GM18858 (cell line): ENCODE measurements around the gene SH3BP2.

Experiments
- ATAC-seq: cut with Tn5 transposase; IDR thresholded peaks from one replicate; pipeline ENCODE4 v1.9.1; 2021; ENCODE audit not compliant: unreplicated experiment

SH3BP2 gene

DNA sequence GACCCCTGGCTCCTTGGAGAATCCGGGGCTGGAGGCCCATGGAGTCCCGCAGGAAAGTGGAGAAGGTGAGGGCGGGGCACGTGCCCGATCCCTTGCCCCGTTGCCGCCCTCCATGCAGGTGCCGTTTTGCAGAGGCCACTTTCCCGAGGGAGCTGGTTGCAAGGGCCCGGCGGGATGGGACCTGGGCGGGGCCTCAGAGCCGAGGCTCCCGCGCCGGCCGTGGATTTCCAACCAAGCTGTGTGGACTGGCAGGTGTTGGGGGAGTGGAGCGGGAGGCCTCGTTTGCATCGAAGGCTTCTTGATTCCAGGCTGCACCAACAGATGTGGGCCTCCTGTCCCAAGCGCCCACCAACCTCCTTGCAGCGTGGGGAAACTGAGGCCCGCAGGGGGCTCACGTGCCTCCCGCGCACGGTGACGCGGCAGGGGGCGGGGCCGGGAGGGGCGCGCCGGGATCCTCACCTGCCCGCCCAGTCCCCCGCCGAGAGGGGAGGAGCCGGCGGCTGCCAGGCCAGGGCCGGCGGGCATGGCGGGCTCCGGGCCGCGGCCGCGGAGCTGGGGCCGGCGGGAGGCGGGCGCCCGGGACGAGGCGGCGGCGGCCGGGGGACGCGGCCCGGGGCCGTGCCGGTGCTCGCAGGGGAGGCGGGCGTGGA, 24.9 kb downstream of the SH3BP2 start:
- no peak for ATAC-seq

DNA sequence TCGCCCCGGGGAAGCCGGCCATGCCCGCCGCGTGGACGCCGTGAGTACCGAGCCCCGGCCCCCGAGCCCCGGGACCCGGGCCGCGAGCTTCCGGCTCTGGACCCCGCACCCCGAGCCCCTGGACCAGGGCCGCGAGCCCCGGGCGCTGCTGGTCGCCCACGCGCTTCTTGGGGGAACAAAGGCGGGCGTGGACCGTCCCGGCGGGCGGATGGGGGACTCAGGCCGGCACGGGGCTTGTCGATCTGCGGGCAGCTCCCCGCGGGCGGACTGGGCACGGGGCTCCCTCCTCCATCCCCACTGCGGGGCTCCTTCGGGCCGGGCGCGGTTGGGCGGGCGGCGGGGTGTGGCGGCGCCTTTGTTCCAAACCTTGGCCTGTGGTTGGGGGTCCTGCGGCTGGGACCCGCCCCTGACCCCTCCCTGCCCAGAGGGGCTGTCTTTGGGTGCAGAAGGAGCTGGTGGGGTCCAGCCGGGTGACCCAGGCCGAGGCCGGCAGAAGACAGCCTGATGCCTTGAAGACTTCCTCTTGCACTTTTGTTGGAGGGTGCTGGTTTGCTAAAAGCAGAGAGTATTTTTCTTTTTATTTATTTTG, 25.6 kb downstream of the SH3BP2 start:
- ATAC-seq, result no peak

DNA sequence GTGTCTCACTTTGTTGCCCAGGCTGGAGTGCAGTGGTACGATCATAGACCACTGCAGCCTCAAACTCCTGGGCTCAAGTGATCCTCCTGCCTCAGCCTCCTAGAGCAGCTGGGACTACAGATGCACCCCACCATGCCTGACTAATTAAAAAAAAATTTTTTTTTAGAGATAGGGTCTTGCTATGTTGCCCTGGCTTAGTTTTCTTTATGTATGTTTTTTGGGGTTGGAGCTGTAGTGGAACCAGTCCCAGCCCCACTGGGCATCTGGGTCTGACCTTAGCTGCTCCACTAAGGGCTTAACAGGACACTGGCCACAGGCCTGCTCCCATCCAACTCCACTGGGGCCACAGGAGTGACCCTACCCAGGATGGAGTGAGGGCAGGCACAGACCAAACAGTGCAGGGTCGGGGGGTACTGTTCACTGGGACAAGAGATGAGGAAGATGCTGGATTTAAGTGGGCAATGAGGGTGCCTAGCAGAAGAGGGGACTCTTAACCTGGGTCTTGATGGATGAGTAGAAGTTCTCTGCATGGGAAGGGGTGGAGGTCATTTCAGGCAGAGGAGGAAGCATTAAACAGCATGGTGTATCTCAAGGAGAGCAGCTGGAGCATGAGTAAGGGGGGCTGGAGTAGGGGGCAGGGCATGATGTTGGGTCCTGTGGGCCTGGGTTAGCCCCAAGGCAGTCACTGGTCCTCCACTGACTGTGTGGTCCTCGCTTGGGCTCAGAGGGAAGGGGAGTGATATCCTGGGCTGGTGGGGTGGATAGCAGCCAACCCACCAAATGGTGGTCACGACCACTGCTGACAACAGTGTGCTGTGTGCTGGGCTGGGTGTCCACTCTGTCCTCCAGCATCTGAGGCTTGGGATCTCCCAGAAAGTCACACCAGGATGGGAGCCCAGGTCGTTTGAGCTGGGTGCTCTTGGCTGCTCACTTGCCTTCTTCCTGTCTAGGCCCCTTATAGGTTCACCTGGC, 26.6 kb downstream of the SH3BP2 start:
- no peak for ATAC-seq

DNA sequence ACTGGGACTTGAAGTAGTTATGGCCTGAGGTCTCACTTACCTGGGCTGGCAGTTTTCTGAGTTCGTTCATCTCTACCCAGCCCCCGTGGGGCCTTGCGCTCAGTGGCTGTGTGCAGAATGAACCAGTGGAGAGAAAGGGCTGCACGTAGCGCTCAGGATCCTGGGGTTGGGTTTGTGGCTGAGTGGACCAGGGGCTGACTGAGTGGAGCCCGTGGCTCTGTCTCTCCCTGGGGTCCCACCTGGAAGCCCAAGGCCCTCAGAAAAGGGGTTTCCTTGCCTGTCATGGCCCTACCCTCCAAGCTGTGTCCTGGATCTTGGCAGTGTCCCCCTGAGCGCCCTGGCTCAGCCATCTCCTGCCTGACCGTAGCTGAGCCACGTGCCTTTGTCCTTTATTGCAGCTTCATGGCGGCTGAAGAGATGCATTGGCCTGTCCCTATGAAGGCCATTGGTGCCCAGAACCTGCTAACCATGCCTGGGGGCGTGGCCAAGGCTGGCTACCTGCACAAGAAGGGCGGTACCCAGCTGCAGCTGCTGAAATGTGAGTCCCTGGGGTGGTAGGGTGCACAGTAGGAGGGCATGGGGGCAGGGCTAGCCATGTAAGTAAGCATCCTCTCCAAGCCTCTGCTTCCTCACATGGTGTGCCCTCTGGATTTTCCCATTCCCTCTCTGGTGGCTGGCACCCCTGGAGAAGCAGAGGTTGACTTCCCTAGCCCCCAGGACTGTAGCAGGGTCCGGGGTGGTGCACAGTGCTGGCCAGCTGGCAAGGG, 27.5 kb downstream of the SH3BP2 start:
- no peak for ATAC-seq

DNA sequence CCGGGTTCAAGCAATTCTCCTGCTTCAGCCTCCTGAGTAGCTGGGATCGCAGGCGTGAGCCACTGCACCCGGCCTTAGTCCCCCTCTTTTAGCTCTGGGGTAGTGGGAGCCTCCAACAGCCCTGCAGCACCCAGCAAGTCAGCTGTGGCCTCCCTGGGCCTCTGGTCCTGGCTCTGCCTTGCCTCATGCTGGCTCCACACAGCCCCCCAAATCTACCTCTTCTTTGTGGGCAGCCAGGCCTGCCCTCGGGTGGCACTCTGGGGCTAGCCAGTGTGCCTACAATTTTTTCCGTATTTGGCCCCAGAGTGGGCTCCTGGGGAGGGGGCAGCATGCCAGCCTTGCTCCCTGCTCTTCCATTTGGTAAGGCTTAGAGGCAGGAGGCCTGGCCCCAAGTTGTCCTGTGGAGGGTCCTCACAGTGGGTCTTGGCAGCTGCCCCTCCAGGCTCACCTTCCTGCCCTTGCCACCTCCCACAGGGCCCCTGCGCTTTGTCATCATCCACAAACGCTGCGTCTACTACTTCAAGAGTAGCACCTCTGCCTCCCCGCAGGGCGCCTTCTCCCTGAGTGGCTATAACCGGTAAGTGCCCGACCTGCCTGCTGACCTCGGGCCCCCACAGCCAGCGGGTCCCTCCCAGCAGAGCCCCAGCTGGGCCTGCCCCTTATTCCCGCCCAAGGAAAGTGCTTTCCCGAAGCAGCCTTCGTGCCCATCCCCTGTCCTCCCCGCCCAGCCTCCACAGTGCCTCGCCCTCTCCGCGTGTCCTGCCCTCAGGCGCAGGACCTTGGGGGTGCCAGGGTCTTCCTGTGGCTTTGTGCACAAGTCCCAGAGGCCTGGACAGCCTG, 29.8 kb downstream of the SH3BP2 start:
- ATAC-seq, result no peak

DNA sequence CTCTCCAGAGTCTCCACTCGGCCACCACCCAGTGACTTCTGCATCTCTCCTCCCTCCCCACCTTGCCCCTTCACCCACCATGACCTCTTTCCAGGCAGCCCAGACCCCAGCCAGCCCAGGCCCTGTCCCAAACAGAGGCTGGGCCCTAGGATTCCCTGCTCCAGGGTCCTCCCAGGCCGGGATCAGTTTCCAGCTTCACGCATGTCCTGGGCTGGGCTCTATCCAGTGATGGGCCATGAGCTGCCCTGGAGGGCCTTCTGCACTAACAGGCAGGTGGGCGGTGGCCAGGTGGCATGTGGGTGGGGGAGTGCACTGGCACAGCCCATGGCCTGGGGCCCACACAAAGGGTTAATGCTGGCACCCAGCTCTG, 30.4 kb downstream of the SH3BP2 start:
- ATAC-seq, result no peak

DNA sequence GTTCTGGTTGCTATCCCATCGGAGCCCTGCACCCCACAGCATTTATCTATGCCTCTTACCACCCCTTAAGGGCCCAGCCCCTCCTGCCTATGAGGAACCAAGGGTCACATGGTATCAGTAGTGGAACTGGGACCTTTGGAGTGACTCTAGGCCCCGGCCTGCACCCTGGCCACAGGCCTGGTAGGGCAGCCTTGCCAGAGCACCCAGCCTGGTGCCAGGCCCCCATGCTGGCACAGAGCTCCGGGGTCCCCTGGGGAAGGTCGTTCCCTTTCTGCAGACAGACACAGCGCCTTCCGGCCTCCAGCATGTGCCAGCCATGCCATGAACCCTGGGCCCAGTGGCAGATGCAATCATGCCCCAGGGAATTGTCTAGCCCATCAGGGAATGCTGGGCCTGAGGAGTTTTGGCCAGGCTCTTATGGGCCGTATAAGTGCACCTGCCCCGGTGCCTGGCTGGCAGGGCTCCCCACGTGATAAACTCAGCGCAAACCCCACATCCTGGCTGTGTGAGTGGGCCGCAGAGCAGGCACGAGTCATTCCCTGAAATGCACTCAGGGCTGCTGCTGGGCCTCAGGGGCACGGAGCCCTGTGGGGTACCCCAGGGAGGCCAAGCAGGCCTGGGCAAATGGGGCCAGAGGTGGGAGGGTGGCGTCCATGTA, 30.9 kb downstream of the SH3BP2 start:
- no peak for ATAC-seq

DNA sequence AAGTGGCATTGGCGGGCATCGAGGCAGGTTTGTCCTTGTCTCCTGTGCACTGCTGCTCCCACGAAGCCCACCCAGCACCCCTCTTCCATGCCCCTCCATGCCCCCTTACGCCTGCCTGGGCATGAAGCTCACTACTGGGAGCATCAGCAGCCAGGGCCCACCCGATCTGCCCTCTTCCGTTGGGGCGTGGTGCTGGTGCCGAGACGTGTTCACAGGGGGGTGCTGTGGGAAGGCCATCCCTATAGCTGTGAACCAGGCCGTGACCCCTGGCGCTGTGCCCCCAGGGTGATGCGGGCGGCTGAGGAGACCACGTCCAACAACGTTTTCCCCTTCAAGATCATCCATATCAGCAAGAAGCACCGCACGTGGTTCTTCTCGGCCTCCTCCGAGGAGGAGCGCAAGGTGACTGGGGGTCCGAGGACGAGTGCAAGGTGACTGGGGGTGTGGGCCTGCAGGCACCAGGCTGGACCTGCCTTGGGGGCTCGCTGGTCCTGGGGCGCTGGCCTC, 31.5 kb downstream of the SH3BP2 start:
- ATAC-seq, result no peak

DNA sequence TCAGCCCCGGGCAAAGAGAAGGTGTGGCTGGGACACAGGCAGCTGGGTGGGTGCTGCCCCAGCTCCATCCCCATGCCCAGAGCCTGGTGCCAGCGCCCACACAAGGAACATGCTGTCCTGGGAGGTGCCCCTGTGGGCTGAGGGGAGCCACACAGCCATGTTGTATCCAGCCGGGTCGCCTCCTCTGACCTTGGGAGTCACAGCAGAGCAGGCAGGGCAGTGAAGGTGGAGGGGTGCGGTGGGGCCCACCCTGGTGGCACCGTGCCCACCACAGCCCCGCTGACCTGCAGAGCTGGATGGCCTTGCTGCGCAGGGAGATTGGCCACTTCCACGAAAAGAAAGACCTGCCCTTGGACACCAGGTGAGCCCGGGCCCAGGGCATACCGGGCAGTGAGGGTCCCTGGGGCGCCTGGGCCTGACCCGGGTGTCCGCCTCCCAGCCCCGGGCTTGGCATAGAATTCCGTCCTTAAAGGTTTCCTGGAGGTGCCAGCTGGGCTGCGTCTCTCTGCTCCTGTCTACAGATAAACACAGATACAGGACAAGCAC, 32.0 kb downstream of the SH3BP2 start:
- no peak for ATAC-seq

DNA sequence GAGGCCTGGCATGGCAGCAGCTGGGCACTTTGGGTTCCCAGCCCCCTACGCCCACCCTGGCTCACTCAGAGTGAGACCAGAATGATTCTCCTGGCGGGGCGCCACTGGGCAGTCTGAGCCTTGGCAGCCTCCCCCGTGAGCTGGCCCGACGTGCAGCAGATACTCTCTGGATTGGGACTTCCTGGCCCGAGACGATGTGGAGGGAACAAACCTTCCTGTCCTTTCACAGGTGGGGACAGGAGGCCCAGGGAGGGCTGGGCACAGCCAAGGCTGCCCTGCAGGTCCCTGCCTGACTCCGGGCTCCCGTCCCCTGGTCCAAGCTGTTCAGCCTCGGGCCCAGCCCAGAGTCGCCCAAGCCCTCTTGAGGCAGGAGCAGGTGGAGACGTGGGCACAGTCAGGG, 32.9 kb downstream of the SH3BP2 start:
- no peak for ATAC-seq

DNA sequence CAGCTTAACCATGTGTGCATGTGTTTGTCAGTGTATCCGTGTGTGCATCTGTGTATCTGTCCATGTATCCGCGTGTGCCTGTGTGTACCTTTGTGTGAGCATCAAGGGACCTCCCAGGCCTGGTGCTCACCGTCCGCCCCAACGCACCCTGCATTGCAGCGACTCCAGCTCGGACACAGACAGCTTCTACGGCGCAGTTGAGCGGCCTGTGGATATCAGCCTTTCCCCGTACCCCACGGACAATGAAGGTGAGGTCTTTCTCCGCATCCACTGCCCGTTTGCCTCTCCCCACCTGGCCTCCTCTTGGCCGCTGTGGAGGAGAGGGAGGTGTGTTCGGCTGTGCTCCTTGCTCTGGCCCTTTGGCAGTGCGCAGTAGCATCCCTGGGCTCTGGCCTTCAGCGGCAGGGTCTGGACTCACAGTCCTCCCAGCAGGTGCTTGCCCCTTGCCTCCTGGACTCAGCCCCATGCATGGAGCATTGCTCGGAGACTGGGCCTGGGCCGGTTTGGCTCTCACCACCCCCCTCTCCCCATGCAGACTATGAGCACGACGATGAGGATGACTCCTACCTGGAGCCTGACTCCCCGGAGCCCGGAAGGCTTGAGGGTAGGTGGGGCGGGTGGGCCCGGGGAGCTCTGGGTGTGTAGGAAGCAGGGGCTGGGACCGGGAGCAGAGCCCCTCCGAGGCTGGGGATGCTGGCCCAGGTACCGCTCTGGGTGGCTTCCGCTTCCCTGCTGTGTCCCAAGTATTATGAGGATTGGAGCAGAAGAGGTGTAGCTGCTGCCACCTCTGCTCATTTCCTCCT, 34.4 kb downstream of the SH3BP2 start:
- ATAC-seq, result no peak

DNA sequence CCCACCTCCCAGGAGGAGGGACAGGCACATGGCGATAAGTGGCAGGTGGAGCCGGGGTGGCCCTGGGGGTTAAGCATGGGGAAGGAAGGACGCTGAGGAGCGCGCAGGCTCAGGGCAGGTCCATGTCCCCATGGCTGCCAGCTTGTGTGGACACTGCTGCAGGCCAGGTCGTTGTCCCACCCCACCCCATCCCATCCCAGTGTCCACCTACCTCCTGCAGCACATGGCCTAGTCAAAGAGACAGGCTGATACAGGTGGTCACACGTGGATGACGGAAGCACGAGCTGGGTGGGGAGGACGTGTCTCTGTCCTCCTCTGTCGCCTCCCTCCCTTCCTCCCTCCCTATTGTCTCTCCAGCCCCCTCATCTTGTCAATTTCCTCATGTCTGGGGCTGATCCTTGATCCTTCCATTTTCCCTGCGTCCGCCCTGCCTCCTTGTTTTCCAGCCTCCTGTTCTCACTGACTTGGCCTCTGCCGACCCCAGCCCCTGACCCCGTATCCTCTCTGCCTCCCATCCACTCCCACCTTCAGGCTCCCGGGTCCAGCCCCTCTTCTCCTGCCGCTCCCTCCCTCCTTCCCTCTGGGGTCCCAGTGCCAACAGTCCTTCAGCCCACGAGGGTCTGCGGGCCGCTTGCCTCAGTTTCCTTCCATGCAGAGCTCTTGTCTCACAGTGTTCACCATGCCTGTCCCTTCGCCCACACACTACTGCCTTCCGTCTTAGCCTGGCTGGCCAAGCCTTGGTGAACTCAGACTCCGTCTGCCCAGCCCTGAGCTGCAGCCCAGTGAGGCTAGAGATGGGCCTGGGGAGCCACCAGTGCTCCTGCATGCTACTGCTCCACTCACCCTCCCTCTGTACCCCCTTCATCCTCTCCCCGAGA, 35.2 kb downstream of the SH3BP2 start:
- ATAC-seq, result no peak

DNA sequence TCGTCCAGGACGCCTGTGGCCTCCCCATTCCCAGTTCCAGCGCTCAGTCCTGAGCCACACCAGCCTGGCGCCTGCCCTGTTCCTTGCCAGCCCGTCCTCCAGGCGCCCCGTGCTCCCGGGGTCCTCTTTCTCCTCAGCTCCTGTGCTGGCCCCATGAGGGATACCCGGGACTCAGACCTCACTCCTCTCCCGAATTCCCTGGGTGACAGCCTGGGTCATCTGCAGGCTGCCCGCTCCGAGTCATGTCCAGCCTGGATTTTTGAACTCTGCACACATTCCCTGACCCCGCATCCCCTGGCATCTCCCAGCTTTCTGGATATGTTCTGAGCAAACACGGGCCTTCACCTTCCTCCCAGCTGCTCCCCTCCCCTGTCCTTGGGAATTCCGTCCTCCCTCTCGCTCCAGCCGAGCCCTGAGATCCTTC, 35.9 kb downstream of the SH3BP2 start:
- ATAC-seq, result no peak

DNA sequence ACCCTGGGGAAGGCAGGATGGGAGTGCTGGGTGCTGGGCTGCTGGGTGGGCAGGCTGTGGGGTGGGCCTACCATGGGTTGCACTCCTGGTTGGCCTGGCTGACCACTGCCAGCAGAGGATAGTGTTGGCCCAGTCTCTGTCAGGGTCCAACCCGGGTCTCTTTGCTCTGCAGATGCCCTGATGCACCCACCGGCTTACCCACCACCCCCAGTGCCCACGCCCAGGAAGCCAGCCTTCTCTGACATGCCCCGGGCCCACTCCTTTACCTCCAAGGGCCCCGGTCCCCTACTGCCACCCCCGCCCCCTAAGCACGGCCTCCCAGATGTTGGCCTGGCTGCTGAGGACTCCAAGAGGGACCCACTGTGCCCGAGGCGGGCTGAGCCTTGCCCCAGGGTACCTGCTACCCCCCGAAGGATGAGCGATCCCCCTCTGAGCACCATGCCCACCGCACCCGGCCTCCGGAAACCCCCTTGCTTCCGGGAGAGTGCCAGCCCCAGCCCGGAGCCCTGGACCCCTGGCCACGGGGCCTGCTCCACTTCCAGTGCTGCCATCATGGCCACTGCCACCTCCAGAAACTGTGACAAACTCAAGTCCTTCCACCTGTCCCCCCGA, 36.5 kb downstream of the SH3BP2 start:
- ATAC-seq, result no peak

DNA sequence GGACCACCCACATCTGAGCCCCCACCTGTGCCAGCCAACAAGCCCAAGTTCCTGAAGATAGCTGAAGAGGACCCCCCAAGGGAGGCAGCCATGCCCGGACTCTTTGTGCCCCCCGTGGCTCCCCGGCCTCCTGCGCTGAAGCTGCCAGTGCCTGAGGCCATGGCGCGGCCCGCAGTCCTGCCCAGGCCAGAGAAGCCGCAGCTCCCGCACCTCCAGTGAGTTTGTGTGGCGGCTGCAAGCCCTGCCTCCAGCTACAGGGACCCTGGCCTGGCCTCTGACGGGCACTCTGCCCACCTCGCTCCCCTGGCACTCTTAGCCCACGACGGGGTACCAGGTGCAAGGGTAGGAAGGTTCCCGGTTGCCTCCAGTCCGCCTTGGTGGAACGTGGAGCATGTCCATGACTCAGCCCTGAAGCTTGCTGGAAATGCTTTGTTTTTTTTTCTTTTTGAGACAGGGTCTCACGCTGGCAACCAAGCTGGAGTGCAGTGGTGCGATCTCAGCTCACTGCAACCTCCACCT, 37.1 kb downstream of the SH3BP2 start:
- ATAC-seq, result no peak

DNA sequence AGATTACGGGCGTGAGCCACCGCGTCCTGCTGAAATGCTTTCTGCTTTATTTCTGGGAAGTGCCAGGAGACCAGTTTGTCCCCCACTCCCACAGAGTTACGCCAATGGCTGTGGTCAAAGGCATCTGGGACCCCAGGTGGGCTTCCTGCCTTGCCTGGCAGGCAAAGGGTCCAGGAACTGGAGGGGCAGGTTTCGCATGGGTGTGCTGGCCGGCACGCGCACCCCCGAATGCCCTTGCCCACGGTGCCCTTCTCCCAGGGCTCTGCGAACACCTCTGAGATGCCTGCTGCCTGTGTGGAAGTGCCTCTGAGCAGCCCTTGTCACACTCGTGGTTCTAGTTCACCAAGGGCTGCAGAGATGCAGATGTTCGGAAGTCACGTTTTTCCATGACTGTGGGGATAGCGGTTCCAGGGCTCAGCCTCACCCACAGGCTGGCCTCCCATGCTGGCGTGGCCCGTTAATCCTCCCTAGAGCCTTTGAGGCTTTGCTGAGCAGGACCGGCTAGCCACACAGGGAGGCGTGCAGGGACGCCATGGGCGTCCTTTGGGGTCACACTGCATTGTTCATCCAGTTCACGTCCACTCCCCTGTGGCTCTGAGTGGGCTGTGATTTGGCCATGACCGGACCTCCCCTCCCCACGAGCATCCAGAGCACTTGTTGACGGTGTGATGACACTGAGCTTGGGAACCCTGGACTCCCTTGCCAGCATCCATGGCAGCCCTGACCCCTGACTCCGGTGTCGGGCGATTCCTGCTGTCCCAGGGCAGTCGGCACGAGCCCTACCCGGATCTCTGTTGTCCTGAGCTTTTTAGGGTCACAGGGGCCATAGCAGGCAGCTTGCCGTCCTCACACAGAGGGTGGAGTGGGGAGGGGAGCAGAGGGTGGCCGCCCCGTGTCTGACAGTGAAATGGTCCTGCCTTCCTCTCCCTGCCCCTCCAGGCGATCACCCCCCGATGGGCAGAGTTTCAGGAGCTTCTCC, 38.0 kb downstream of the SH3BP2 start:
- ATAC-seq, result no peak
